ENCODE measurements around the gene UTP4.
A peak's percentile ranks its signal among the peaks of the same experiment; 100 is the strongest.

Gene UTP4

DNA sequence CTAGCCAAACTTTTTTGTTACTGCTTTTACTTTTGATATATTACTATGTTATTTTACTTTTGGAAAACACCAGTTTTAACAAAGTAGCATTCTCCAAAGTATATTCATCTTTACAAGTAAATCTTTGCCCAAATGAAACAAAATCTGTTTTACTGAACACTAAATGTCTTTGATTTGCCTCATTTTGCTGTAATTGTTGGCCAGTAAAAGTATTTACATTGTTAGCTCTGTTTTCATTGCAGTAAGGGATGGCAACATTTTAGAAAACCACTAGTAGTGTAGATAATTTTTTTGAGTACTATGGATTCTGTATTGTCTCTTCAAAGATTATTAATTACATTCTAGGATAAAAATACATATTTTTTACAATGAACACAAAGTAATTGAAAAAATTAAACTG lies 65.1 kb downstream of the UTP4 start:
- no peak overlapping the region for H2AFZ ChIP-seq (ENCODE audit: insufficient read depth, low read length, poor library complexity)
- H4K8ac ChIP-seq (ENCODE audit: low read depth, low read length): no peak overlapping the region
- no peak for DNase-seq
- no peak overlapping the region for H2BK12ac ChIP-seq (ENCODE audit: low read length)
- H2BK5ac ChIP-seq (ENCODE audit: low read depth, low read length, poor library complexity): no peak overlapping the region
- no peak overlapping the region for H3K4me2 ChIP-seq (ENCODE audit: low read length)
- H3K79me1 ChIP-seq (ENCODE audit: low read length): no peaks in the 10 kb centered on the region
- H3K27me3 ChIP-seq (ENCODE audit: insufficient read depth, low read length): no peaks in the 10 kb centered on the region
- H2AK5ac ChIP-seq (ENCODE audit: low read length): no peak overlapping the region
- H3K23ac ChIP-seq (ENCODE audit: low read length): no peak overlapping the region
- H3K36me3 ChIP-seq (ENCODE audit: control insufficient read depth in 1 of 2, insufficient read depth in 2 of 2, low read length in 2 of 2): no peaks in the 10 kb centered on the region
- H3K4ac ChIP-seq (ENCODE audit: low read depth, low read length): no peak overlapping the region
- H3K18ac ChIP-seq (ENCODE audit: low read length): no peak overlapping the region
- H3K4me3 ChIP-seq (ENCODE audit: low read depth, low read length): no peak overlapping the region
- H2BK120ac ChIP-seq (ENCODE audit: insufficient read depth, low read length, poor library complexity): no peak overlapping the region
- no peak overlapping the region for H3K14ac ChIP-seq (ENCODE audit: low read length)
- peaks cover 0 to 1% of the 10 kb centered on the region in 2 experiments for H3K4me1 ChIP-seq (ENCODE audit: control insufficient read depth in 1 of 2, insufficient read depth in 2 of 2, low read length in 2 of 2)
- no peak overlapping the region for H4K12ac ChIP-seq (ENCODE audit: low read depth, low read length)
- H3K79me2 ChIP-seq (ENCODE audit: control insufficient read depth, insufficient read depth, low read length, poor library complexity): no peaks in the 10 kb centered on the region
- H3K9me3 ChIP-seq (ENCODE audit: insufficient read depth, low read depth, low read length): no peaks in the 10 kb centered on the region
- H4K91ac ChIP-seq (ENCODE audit: low read depth, low read length): no peak overlapping the region
- H3K9ac ChIP-seq (ENCODE audit: low read length): no peak overlapping the region
- H3K27ac ChIP-seq (ENCODE audit: low read depth, low read length): no peak overlapping the region

DNA sequence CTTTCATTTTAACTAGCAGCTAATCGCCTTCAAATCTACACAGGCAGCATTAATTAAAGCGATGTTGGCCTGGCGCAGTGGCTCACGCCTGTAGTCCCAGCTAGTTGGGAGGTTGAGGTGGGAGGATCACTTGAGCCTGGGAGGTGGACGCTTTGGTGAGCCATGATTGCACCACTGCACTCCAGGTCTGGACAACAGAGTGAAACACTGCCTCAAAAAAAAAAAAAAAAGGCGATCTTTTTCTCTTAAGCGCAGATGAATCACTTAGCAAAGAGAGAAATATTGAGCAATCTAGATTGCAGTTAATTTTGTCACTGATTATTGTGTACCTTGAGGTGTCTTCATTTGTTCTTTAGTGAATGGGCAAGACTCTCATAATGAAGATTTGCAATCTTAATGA lies 66.9 kb downstream of the UTP4 start:
- Histone ChIP-seq H3K79me2 (ENCODE audit: control insufficient read depth, insufficient read depth, low read length, poor library complexity) (no peaks in the 10 kb centered on the region), H3K4me1 (ENCODE audit: control insufficient read depth in 1 of 2, insufficient read depth in 2 of 2, low read length in 2 of 2) (peaks cover 0 to 1% of the 10 kb centered on the region in 2 experiments), H4K91ac (ENCODE audit: low read depth, low read length) (no peak overlapping the region), H2BK120ac (ENCODE audit: insufficient read depth, low read length, poor library complexity) (no peak overlapping the region), H3K18ac (ENCODE audit: low read length) (no peak overlapping the region), H2AK5ac (ENCODE audit: low read length) (no peak overlapping the region), H3K4me2 (ENCODE audit: low read length) (no peak overlapping the region), H4K12ac (ENCODE audit: low read depth, low read length) (no peak overlapping the region), H3K9ac (ENCODE audit: low read length) (no peak overlapping the region), H3K4me3 (ENCODE audit: low read depth, low read length) (no peak overlapping the region), H3K79me1 (ENCODE audit: low read length) (no peaks in the 10 kb centered on the region), H3K36me3 (ENCODE audit: control insufficient read depth in 1 of 2, insufficient read depth in 2 of 2, low read length in 2 of 2) (no peaks in the 10 kb centered on the region), H2BK5ac (ENCODE audit: low read depth, low read length, poor library complexity) (no peak overlapping the region), H2BK12ac (ENCODE audit: low read length) (no peak overlapping the region), H3K14ac (ENCODE audit: low read length) (no peak overlapping the region), H3K9me3 (ENCODE audit: insufficient read depth, low read depth, low read length) (no peaks in the 10 kb centered on the region), H3K27ac (ENCODE audit: low read depth, low read length) (no peak overlapping the region), H3K23ac (ENCODE audit: low read length) (no peak overlapping the region), H4K8ac (ENCODE audit: low read depth, low read length) (no peak overlapping the region), H3K4ac (ENCODE audit: low read depth, low read length) (no peak overlapping the region), H2AFZ (ENCODE audit: insufficient read depth, low read length, poor library complexity) (no peak overlapping the region), H3K27me3 (ENCODE audit: insufficient read depth, low read length) (no peaks in the 10 kb centered on the region)
- peak; percentile 51 to 77 for DNase-seq
- WGBS (ENCODE audit: extremely low coverage, insufficient coverage, insufficient read length): no CpG with 5 or more reads among the region's 7 CpGs

DNA sequence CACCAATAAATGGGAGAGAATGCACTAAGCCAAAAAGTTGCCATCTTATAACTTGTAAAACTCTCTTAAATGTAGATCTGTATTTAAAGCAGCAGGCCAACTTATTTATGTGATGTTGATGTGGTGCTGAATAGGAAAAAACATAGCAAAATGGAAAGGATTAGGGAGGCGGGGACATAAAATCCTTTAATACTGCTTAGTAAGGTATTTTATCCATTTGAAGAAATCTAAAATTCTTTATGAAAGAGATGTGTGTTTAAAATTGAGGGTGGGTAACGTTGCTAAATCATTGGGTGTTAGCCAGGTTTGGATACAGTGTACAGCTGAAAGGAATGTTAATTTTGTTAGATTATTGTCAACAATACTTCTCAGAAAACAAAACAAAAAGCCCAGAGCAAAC lies 68.8 kb downstream of the UTP4 start:
- Histone ChIP-seq H2BK120ac (ENCODE audit: insufficient read depth, low read length, poor library complexity) (no peak overlapping the region), H3K9me3 (ENCODE audit: insufficient read depth, low read depth, low read length) (no peaks in the 10 kb centered on the region)

DNA sequence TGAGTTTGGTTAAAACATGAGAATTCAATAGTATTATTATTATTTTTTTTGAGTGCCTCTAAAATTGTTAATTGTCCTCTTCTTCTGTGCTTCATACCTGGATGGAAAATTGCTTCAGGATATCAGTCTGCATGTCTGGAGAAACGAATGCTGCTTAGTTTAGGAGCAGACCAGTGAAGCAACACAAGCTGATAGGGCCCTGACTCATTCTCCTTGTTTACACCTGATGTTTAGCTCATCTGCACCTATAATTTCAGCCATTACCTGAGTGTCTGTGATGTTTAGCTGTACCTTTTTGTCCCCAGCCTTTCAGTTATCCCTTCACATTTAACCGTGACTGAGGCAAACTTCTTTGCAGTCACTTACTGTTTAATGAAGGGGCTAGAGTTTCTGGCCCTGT lies 69.3 kb downstream of the UTP4 start:
- H3K27me3 ChIP-seq (ENCODE audit: insufficient read depth, low read length): no peaks in the 10 kb centered on the region
- no peaks in the 10 kb centered on the region for H3K9me3 ChIP-seq (ENCODE audit: insufficient read depth, low read depth, low read length)
- DNase-seq: peak in 1 of 2 donors; percentile 17
- no CpG with 5 or more reads among the region's 2 CpGs for WGBS (ENCODE audit: extremely low coverage, insufficient coverage, insufficient read length)
- no peak overlapping the region for H3K9ac ChIP-seq (ENCODE audit: low read length)
- H3K18ac ChIP-seq (ENCODE audit: low read length): no peak overlapping the region
- H3K4me3 ChIP-seq (ENCODE audit: low read depth, low read length): no peak overlapping the region
- H2AK5ac ChIP-seq (ENCODE audit: low read length): no peak overlapping the region
- H2BK120ac ChIP-seq (ENCODE audit: insufficient read depth, low read length, poor library complexity): no peak overlapping the region
- no peak overlapping the region for H3K4me2 ChIP-seq (ENCODE audit: low read length)
- H3K23ac ChIP-seq (ENCODE audit: low read length): no peak overlapping the region
- no peak overlapping the region for H3K27ac ChIP-seq (ENCODE audit: low read depth, low read length)
- H2BK5ac ChIP-seq (ENCODE audit: low read depth, low read length, poor library complexity): no peak overlapping the region
- H3K4ac ChIP-seq (ENCODE audit: low read depth, low read length): no peak overlapping the region
- no peaks in the 10 kb centered on the region for H3K79me1 ChIP-seq (ENCODE audit: low read length)
- H3K4me1 ChIP-seq (ENCODE audit: control insufficient read depth in 1 of 2, insufficient read depth in 2 of 2, low read length in 2 of 2): peaks cover 0 to 1% of the 10 kb centered on the region in 2 experiments
- no peak overlapping the region for H4K8ac ChIP-seq (ENCODE audit: low read depth, low read length)
- no peak overlapping the region for H3K14ac ChIP-seq (ENCODE audit: low read length)
- H2BK12ac ChIP-seq (ENCODE audit: low read length): no peak overlapping the region
- H2AFZ ChIP-seq (ENCODE audit: insufficient read depth, low read length, poor library complexity): no peak overlapping the region
- no peak overlapping the region for H4K91ac ChIP-seq (ENCODE audit: low read depth, low read length)
- no peak overlapping the region for H4K12ac ChIP-seq (ENCODE audit: low read depth, low read length)
- H3K36me3 ChIP-seq (ENCODE audit: control insufficient read depth in 1 of 2, insufficient read depth in 2 of 2, low read length in 2 of 2): no peaks in the 10 kb centered on the region
- no peaks in the 10 kb centered on the region for H3K79me2 ChIP-seq (ENCODE audit: control insufficient read depth, insufficient read depth, low read length, poor library complexity)

More for the DNA sequence above, 68.8 kb downstream of the UTP4 start:
- H2AFZ ChIP-seq (ENCODE audit: insufficient read depth, low read length, poor library complexity): no peak overlapping the region
- H3K79me2 ChIP-seq (ENCODE audit: control insufficient read depth, insufficient read depth, low read length, poor library complexity): no peaks in the 10 kb centered on the region
- H3K14ac ChIP-seq (ENCODE audit: low read length): no peak overlapping the region
- no peaks in the 10 kb centered on the region for H3K79me1 ChIP-seq (ENCODE audit: low read length)
- no peak overlapping the region for H3K4me2 ChIP-seq (ENCODE audit: low read length)
- no peak overlapping the region for H3K27ac ChIP-seq (ENCODE audit: low read depth, low read length)
- no peak overlapping the region for H3K23ac ChIP-seq (ENCODE audit: low read length)
- H3K4ac ChIP-seq (ENCODE audit: low read depth, low read length): no peak overlapping the region
- H4K12ac ChIP-seq (ENCODE audit: low read depth, low read length): no peak overlapping the region
- no peaks in the 10 kb centered on the region for H3K36me3 ChIP-seq (ENCODE audit: control insufficient read depth in 1 of 2, insufficient read depth in 2 of 2, low read length in 2 of 2)
- no peak for DNase-seq
- no peak overlapping the region for H3K9ac ChIP-seq (ENCODE audit: low read length)
- no peak overlapping the region for H2AK5ac ChIP-seq (ENCODE audit: low read length)
- no peak overlapping the region for H4K91ac ChIP-seq (ENCODE audit: low read depth, low read length)
- H2BK5ac ChIP-seq (ENCODE audit: low read depth, low read length, poor library complexity): no peak overlapping the region
- WGBS (ENCODE audit: extremely low coverage, insufficient coverage, insufficient read length): 100% methylated on average over 1 of the region's 2 CpGs
- H3K4me1 ChIP-seq (ENCODE audit: control insufficient read depth in 1 of 2, insufficient read depth in 2 of 2, low read length in 2 of 2): peaks cover 0 to 1% of the 10 kb centered on the region in 2 experiments
- no peak overlapping the region for H3K18ac ChIP-seq (ENCODE audit: low read length)
- H2BK12ac ChIP-seq (ENCODE audit: low read length): no peak overlapping the region
- H3K4me3 ChIP-seq (ENCODE audit: low read depth, low read length): no peak overlapping the region
- no peak overlapping the region for H4K8ac ChIP-seq (ENCODE audit: low read depth, low read length)
- no peaks in the 10 kb centered on the region for H3K27me3 ChIP-seq (ENCODE audit: insufficient read depth, low read length)
